Ishikawa (cell line): ENCODE results near the gene ZFR2.

Experiments
- CEBPB ChIP-seq: IDR thresholded peaks from 2 replicates; pipeline ENCODE4 v1.6.1; 2012
- CREB1 ChIP-seq: IDR thresholded peaks from 2 replicates; pipeline ENCODE4 v1.6.1; 2012; ENCODE audit warnings: low read depth
- EGR1 ChIP-seq: IDR thresholded peaks from 2 replicates; pipeline ENCODE4 v1.6.1; 2012
- EP300 ChIP-seq: IDR thresholded peaks from 2 replicates; pipeline ENCODE4 v1.6.1; 2012; ENCODE audit warnings: borderline replicate concordance
- FOXM1 ChIP-seq: IDR thresholded peaks from 2 replicates; pipeline ENCODE4 v1.6.1; 2012; ENCODE audit warnings: low read depth, borderline replicate concordance
- MAX ChIP-seq: IDR thresholded peaks from 2 replicates; pipeline ENCODE4 v1.6.1; 2012
- NFIC ChIP-seq: IDR thresholded peaks from 2 replicates; pipeline ENCODE4 v1.6.1; 2012
- RAD21 ChIP-seq: IDR thresholded peaks from 2 replicates; pipeline ENCODE4 v1.6.1; 2012; ENCODE audit warnings: low read depth
- REST ChIP-seq: IDR thresholded peaks from 2 replicates; pipeline ENCODE4 v1.6.1; 2012; ENCODE audit warnings: low read depth, mild to moderate bottlenecking
- TAF1 ChIP-seq: IDR thresholded peaks from 2 replicates; pipeline ENCODE4 v1.6.1; 2012; ENCODE audit warnings: low read depth, mild to moderate bottlenecking
- TCF12 ChIP-seq: IDR thresholded peaks from 2 replicates; pipeline ENCODE4 v1.6.1; 2012; ENCODE audit warnings: low read depth
- TEAD4 ChIP-seq: IDR thresholded peaks from 2 replicates; pipeline ENCODE4 v1.6.1; 2012
- YY1 ChIP-seq: IDR thresholded peaks from 2 replicates; pipeline ENCODE4 v1.6.1; 2012; ENCODE audit warnings: low read depth
- ZBTB7A ChIP-seq: IDR thresholded peaks from 2 replicates; pipeline ENCODE4 v1.6.1; 2012; ENCODE audit warnings: low read depth
- TF ChIP-seq, protein P1 (sequence below): IDR thresholded peaks from 2 replicates; pipeline ENCODE4 v1.6.1; 2012

Gene ZFR2

DNA sequence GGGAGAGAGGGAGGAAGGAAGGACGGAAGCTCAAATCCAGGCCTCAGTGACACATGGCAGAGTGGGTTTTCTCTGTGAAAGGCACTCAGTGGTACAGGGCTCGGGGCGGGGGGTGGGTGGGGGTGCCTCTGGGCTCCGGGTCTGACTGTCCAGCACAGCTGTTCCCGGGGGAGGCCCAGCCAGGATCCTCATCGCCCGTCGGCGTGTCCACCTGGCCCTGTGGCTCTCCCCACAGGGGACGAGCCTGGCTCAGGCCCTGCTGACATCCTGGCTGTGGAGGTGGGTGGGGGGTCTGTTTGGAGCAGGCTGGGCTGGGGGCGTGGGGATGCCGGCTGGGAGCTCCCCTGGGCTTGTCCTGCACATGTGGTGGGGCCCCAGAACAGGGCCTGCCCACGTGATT is 64.4 kb downstream of the ZFR2 start:
- no peak for TF ChIP-seq CEBPB
- TF ChIP-seq TCF12 = no peak
- no peak for TF ChIP-seq YY1
- TF ChIP-seq FOXM1 = no peak
- TF ChIP-seq ZBTB7A = no peak
- TF ChIP-seq TEAD4 = no peak
- no peak for TF ChIP-seq CREB1
- TF ChIP-seq EGR1 = no peak

- TF ChIP-seq EP300 = no peak
- peak; percentile 49 for TF ChIP-seq NFIC
Observed at GRCh38 chr19:3803986-3804385, 64.9 kb downstream of the ZFR2 start.

GRCh38 chr19:3803114-3803888 is 65.5 kb downstream of the ZFR2 start:
- TF ChIP-seq TCF12 (no peak), TEAD4 (no peak), RAD21 (no peak), CEBPB (no peak), EP300 (no peak), YY1 (no peak), NFIC (no peak), EGR1 (no peak), REST (no peak), MAX (no peak), ZBTB7A (no peak), FOXM1 (no peak), TAF1 (no peak)
- TF ChIP-seq, protein P1, sequence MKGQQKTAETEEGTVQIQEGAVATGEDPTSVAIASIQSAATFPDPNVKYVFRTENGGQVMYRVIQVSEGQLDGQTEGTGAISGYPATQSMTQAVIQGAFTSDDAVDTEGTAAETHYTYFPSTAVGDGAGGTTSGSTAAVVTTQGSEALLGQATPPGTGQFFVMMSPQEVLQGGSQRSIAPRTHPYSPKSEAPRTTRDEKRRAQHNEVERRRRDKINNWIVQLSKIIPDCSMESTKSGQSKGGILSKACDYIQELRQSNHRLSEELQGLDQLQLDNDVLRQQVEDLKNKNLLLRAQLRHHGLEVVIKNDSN = no peak

- TF ChIP-seq TAF1 (no peak), EGR1 (peak; percentile 54; the same call in 1 of the 2 replicates), CEBPB (no peak)
Observed at GRCh38 chr19:3801412-3802096, 67.3 kb downstream of the ZFR2 start.

DNA sequence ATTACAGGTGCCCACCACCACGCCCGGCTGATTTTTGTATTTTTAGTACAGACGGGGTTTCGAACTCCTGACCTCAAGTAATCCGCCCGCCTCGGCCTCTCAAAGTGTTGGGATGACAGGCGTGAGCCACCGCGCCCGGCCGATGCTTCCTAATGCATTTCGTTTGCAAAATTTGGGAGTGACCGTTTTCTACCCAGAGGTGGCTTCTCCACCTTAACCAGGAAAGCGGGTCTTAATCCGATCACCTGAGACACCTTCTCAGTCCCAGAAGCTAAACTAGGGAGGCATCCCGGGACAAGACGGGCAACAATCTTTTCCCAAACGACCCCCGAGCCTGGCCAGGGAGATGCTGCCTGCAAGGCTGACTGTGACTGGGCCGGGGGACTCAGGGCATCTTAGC is 67.8 kb downstream of the ZFR2 start:
- TF ChIP-seq TEAD4 (no peak), EGR1 (no peak), NFIC (no peak), TCF12 (no peak), REST (no peak), ZBTB7A (no peak), FOXM1 (no peak), EP300 (no peak), MAX (no peak), TAF1 (no peak), CEBPB (no peak), CREB1 (no peak), RAD21 (no peak), YY1 (no peak)
- TF ChIP-seq, protein P1 = no peak

DNA sequence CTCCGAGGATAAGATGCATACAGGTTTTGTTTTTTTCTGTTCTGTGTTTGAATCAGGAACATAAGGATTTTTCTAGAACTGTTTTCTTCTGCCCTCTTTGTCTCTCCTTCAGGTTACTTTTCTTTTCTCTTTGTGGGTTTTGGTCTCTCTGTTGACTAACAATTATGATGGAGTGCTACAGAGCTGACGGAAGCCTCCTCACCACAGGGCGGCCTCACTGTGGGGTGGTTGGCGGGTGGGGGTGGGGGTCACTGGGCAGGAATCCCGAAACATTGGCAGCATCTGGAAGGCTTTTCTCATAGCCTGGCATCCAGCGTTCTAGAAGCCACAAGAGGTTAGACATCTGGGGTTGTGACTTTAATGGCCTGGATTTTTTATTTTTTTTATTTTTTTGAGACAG is 70.7 kb downstream of the ZFR2 start:
- TF ChIP-seq TEAD4 (no peak), EP300 (no peak), TAF1 (no peak), ZBTB7A (no peak)
- TF ChIP-seq, protein P1 = no peak
